ENCODE data around the gene BSCL2. TPM values are rescaled to one million over a fixed set of nuclear protein-coding genes. Genes with fewer than 3 reads are reported as not detected.
A peak's percentile ranks its signal among the peaks of the same experiment; 100 is the strongest.

Gene BSCL2
- total and polyA plus RNA-seq, 2 of the 13 experiments (the other 11 are each of a cell fraction or from before 2014, with no cell fraction given) = 19.5 to 21.1 TPM

- TF ChIP-seq CREM (IDR thresholded peaks at IDR 0.05) (peak; percentile 70; the same call in 1 of the 2 replicates), CREM (CRISPR knock-in tag; IDR thresholded peaks at IDR 0.05) (no peak), ZNF550 (CRISPR knock-in tag; IDR thresholded peaks at IDR 0.05; ENCODE audit: borderline replicate concordance) (no peak), NFRKB (IDR thresholded peaks at IDR 0.05) (no peak), ZNF773 (CRISPR knock-in tag; IDR thresholded peaks at IDR 0.05; ENCODE audit: borderline replicate concordance) (no peak), TMF1 (CRISPR knock-in tag; IDR thresholded peaks at IDR 0.05; ENCODE audit: low read depth) (no peak), EZH2 (conservative IDR thresholded peaks at IDR 0.05; ENCODE audit: low read depth, low read length) (no peak), FOSL2 (CRISPR knock-in tag; IDR thresholded peaks at IDR 0.05) (no peak), KLF16 (CRISPR knock-in tag; IDR thresholded peaks at IDR 0.05) (peak in 1 of 2 experiments; percentile 78; a peak in 2 of 4 replicates), ZNF75D (CRISPR knock-in tag; IDR thresholded peaks at IDR 0.05; ENCODE audit: borderline replicate concordance) (no peak), ZNF264 (CRISPR knock-in tag; IDR thresholded peaks at IDR 0.05) (0 out of 2 replicates have a peak, but pooled peaks have one; percentile 19), ATF7-NPFF (CRISPR knock-in tag; IDR thresholded peaks at IDR 0.05; ENCODE audit: low read depth) (peak; percentile 38; the same call in 1 of the 2 replicates), ESRRA (CRISPR knock-in tag; IDR thresholded peaks at IDR 0.05; ENCODE audit: low read depth) (no peak), KLF6 (CRISPR knock-in tag; IDR thresholded peaks at IDR 0.05) (peak; percentile 45; the same call in 1 of the 2 replicates)
- TF ChIP-seq, protein P1, sequence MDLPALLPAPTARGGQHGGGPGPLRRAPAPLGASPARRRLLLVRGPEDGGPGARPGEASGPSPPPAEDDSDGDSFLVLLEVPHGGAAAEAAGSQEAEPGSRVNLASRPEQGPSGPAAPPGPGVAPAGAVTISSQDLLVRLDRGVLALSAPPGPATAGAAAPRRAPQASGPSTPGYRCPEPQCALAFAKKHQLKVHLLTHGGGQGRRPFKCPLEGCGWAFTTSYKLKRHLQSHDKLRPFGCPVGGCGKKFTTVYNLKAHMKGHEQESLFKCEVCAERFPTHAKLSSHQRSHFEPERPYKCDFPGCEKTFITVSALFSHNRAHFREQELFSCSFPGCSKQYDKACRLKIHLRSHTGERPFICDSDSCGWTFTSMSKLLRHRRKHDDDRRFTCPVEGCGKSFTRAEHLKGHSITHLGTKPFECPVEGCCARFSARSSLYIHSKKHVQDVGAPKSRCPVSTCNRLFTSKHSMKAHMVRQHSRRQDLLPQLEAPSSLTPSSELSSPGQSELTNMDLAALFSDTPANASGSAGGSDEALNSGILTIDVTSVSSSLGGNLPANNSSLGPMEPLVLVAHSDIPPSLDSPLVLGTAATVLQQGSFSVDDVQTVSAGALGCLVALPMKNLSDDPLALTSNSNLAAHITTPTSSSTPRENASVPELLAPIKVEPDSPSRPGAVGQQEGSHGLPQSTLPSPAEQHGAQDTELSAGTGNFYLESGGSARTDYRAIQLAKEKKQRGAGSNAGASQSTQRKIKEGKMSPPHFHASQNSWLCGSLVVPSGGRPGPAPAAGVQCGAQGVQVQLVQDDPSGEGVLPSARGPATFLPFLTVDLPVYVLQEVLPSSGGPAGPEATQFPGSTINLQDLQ (CRISPR knock-in tag; IDR thresholded peaks at IDR 0.05) = peak; percentile 29; the same call in 1 of the 2 replicates
- TF ChIP-seq, protein P2, sequence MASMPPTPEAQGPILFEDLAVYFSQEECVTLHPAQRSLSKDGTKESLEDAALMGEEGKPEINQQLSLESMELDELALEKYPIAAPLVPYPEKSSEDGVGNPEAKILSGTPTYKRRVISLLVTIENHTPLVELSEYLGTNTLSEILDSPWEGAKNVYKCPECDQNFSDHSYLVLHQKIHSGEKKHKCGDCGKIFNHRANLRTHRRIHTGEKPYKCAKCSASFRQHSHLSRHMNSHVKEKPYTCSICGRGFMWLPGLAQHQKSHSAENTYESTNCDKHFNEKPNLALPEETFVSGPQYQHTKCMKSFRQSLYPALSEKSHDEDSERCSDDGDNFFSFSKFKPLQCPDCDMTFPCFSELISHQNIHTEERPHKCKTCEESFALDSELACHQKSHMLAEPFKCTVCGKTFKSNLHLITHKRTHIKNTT (CRISPR knock-in tag; IDR thresholded peaks at IDR 0.05) = no peak
These were observed 28.2 kb downstream of the BSCL2 start, which contains the start of gene UBXN1 (continued) for GRCh38 chr11:62678770-62679696.

Data from HepG2 (cell line).